ENCODE data around the gene GGPS1. TPM values are rescaled to one million over a fixed set of nuclear protein-coding genes. Genes with fewer than 3 reads are reported as not detected.

The GGPS1 gene
- total and polyA plus RNA-seq, 2 of the 8 experiments (the other 6 are each of a cell fraction or from before 2014, with no cell fraction given), result 20.9 to 43.6 TPM

DNA sequence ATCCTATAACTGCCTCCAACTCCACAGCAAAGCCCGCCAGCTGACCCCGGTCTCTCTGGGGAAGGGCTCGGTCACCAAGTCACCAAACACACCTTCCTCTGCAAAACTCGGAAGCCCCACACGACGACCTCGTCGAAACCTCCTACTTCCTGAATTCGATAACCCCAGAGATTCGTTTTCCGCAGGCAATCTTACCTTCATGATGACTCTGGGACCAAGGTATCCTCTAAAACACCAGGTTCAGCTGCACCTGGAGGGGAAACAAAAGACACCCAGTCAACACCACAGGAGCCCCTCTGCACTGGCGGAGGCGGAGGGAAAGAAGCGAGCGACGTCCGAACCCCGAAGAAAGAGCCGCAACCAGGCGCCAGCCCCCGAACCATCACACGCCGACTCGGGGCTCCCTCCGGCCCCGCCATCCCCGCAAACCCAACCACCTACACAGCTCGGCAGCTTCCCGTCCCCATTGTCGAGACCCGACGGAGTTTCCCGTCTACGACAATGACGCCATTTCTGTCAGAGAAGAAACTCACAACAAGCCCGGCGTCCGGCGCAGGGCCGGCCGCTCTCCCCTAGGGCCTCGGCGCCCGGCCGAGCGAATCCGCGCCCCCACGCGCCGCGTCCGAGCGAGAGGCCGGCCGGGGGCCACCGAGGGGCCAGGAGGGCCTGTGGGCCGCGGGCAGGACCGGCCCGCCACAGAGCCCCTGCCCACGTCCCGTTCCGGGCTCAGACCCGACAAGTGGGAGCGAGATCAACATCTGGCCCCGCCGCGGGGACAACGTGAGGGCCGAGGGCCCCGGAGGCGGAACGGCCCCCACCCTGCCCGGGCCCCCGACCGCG, 1.4 kb upstream of the GGPS1 start:
- Histone ChIP-seq H3K27ac (ENCODE audit: low read depth, low read length) (peak overlapping the region; percentile 90), H3K9me3 (ENCODE audit: insufficient read depth in 2 of 2, low read depth in 1 of 2, low read length in 1 of 2) (no peaks in the 10 kb centered on the region), H2AFZ (ENCODE audit: low read length) (no peak overlapping the region), H4K5ac (ENCODE audit: insufficient read length, low read depth, low read length) (peak overlapping the region; percentile 65), H2BK5ac (ENCODE audit: low read depth, low read length) (peak overlapping the region; percentile 76), H2BK15ac (ENCODE audit: low read length) (no peak overlapping the region), H3K4me3 (ENCODE audit: extremely low read depth in 1 of 4, insufficient read depth in 2 of 4, low read depth in 3 of 4, low read length in 4 of 4) (peak overlapping the region; percentile 45 to 95 (median 86)), H3K14ac (ENCODE audit: insufficient read length) (no peak overlapping the region), H4K91ac (replicated peaks; ENCODE audit: insufficient read length, low read length) (no peak overlapping the region), H3K36me3 (ENCODE audit: control insufficient read depth in 2 of 4, insufficient read depth in 4 of 4, low read length in 3 of 4) (peaks cover 0 to 17% (median 0%) of the 10 kb centered on the region in 4 experiments; a peak in 2 of 8 replicates), H3K4me1 (replicated peaks in 1 of 4; ENCODE audit: control insufficient read depth in 3 of 4, insufficient read depth in 4 of 4, low read length in 3 of 4) (peaks cover 0 to 8% (median 1%) of the 10 kb centered on the region in 4 experiments; a peak in 3 of 7 replicates), H3K79me2 (ENCODE audit: control insufficient read depth in 1 of 2, insufficient read depth in 2 of 2, low read length in 2 of 2) (peaks cover 23 to 87% of the 10 kb centered on the region in 2 experiments), H3K18ac (ENCODE audit: extremely low read depth, low read length) (0 out of 2 replicates have a peak overlapping the region, but pooled peaks have one; percentile 13), H3K79me1 (ENCODE audit: low read depth, low read length) (no peaks in the 10 kb centered on the region), H4K20me1 (replicated peaks in 1 of 2; ENCODE audit: control insufficient read depth in 1 of 2, insufficient read depth in 2 of 2, low read length in 2 of 2) (peaks cover 3 to 11% of the 10 kb centered on the region in 2 experiments), H2BK20ac (ENCODE audit: low read length) (no peak overlapping the region), H2BK120ac (replicated peaks; ENCODE audit: low read depth, low read length) (no peak overlapping the region), H3K27me3 (replicated peaks in 1 of 4; ENCODE audit: control insufficient read depth in 3 of 4, extremely low read depth in 1 of 4, insufficient read depth in 3 of 4, low read length in 3 of 4) (no peaks in the 10 kb centered on the region), H4K8ac (ENCODE audit: extremely low read depth, insufficient read depth, low read length) (peak overlapping the region; percentile 79; the same call in 1 of the 2 replicates), H3K4ac (replicated peaks; ENCODE audit: insufficient read length, low read depth, low read length) (no peak overlapping the region), H3K23me2 (ENCODE audit: low read depth, low read length) (peaks cover 5% of the 10 kb centered on the region), H3K56ac (replicated peaks; ENCODE audit: insufficient read length, low read depth, low read length) (no peak overlapping the region), H3K23ac (ENCODE audit: insufficient read length) (no peak overlapping the region), H2AK5ac (ENCODE audit: low read depth, low read length) (no peak overlapping the region), H2BK12ac (ENCODE audit: low read depth, low read length) (no peak overlapping the region), H3K4me2 (ENCODE audit: insufficient read depth in 1 of 2, low read depth in 2 of 2, low read length in 2 of 2) (peak overlapping the region; percentile 68 to 82), H3K9ac (replicated peaks in 1 of 4; ENCODE audit: extremely low read depth in 1 of 4, low read depth in 3 of 4, low read length in 3 of 4) (peak overlapping the region; percentile 86 to 96 (median 93))
- DNase-seq (ENCODE audit: low read depth in 1 of 2, low spot score in 2 of 2), result peak in 1 of 2 experiments; percentile 66
- 3% methylated on average over 44 of the region's 78 CpGs; no CpG with 5 or more reads in 1 of the 2 experiments for WGBS, 2 experiments (ENCODE audit: extremely low coverage in 1 of 2, insufficient coverage in 1 of 2, insufficient read length in 1 of 2, insufficient replicate concordance in 2 of 2, low coverage in 1 of 2, low lambda C conversion rate in 2 of 2, missing lambda C conversion rate in 1 of 2)
- CTCF ChIA-PET (ENCODE audit: partially characterized antibody), result interaction anchor here (1.3 kb wide), 1 partner anchor 97 kb away, joined by 3 read pairs; no protein-coding TSS in a partner anchor
- POLR2A ChIA-PET (ENCODE audit: partially characterized antibody), result interaction anchor here (0.8 to 6.8 kb wide), 4 partner anchors 12 to 41 kb away, joined by 3 to 39 read pairs (median 6); partner anchors contain the start of gene TBCE
- FAIRE-seq, result no peak
- TF ChIP-seq TAF1 (IDR thresholded peaks at IDR 0.05; ENCODE audit: low read depth, low read length), result peak; percentile 33; the same call in 1 of the 2 replicates
- TF ChIP-seq HDAC6 (IDR thresholded peaks at IDR 0.05; ENCODE audit: low read depth, low read length), result no peak
- TF ChIP-seq BRCA1 (IDR thresholded peaks at IDR 0.05; ENCODE audit: low read depth, low read length), result no peak
- TF ChIP-seq YY1 (IDR thresholded peaks at IDR 0.05; ENCODE audit: low read depth, low read length), result peak; percentile 61; the same call in 1 of the 2 replicates
- no peak for TF ChIP-seq TBP (IDR thresholded peaks at IDR 0.05; ENCODE audit: low read depth, low read length)
- peak; percentile 21 for TF ChIP-seq KDM4A (IDR thresholded peaks at IDR 0.05; ENCODE audit: low read depth, low read length, severe bottlenecking)
- TF ChIP-seq KDM5A (IDR thresholded peaks at IDR 0.05; ENCODE audit: low read length), result no peak
- TF ChIP-seq SIN3A (conservative IDR thresholded peaks at IDR 0.05 in 1 of 2, IDR thresholded peaks at IDR 0.05 in 1 of 2; ENCODE audit: low read depth in 1 of 2, low read length in 2 of 2), result peak in 1 of 2 experiments; percentile 84; a peak in 2 of 4 replicates
- no peak for TF ChIP-seq RNF2 (IDR thresholded peaks at IDR 0.05; ENCODE audit: borderline replicate concordance, low read depth, low read length, missing control alignments, poor library complexity, severe bottlenecking)
- TF ChIP-seq PHF8 (conservative IDR thresholded peaks at IDR 0.05; ENCODE audit: low read depth, low read length), result 0 out of 2 replicates have a peak, but pooled peaks have one; percentile 1

All from H1 (cell line).